WI38 (cell line): Measurements from ENCODE around the gene NLRP9.

Source experiments
- H3K4me3 ChIP-seq: 2 replicates; pipeline ENCODE4 v1.5.1; 2011; ENCODE audit warnings: low read depth, mild to moderate bottlenecking, control low read depth, low read length
- CTCF ChIP-seq: IDR thresholded peaks from 2 replicates; pipeline ENCODE4 v1.5.1; 2012; ENCODE audit warnings: low read depth, mild to moderate bottlenecking, control low read depth, low read length

The NLRP9 gene

GRCh38 chr19:55668603-55669348, 69.4 kb downstream of the NLRP9 start:
- TF ChIP-seq CTCF, result no peak
- no peak overlapping the region for H3K4me3 ChIP-seq

GRCh38 chr19:55667958-55668357, 70.2 kb downstream of the NLRP9 start:
- no peak for TF ChIP-seq CTCF
- no peak overlapping the region for H3K4me3 ChIP-seq

- no peak overlapping the region for H3K4me3 ChIP-seq
- no peak for TF ChIP-seq CTCF
Observed at GRCh38 chr19:55667511-55667910, 70.7 kb downstream of the NLRP9 start.

GRCh38 chr19:55667006-55667381, 71.2 kb downstream of the NLRP9 start:
- no peak for TF ChIP-seq CTCF
- no peak overlapping the region for H3K4me3 ChIP-seq

GRCh38 chr19:55666343-55667005, 71.7 kb downstream of the NLRP9 start:
- no peak for TF ChIP-seq CTCF
- no peak overlapping the region for H3K4me3 ChIP-seq

- no peak for TF ChIP-seq CTCF
- no peak overlapping the region for H3K4me3 ChIP-seq
Observed at GRCh38 chr19:55663846-55664536, 74.2 kb downstream of the NLRP9 start.

GRCh38 chr19:55661826-55662225, 76.4 kb downstream of the NLRP9 start:
- H3K4me3 ChIP-seq, result no peak overlapping the region
- no peak for TF ChIP-seq CTCF
